ENCODE data around the gene ZNF414.

GRCh38 chr19:8485561-8486371 is 28.2 kb downstream of the ZNF414 start:
- no peak for TF ChIP-seq CTCF (IDR thresholded peaks at IDR 0.05)
- no peak for TF ChIP-seq EZH2 (IDR thresholded peaks at IDR 0.05; ENCODE audit: borderline replicate concordance, insufficient read depth, low read depth, low read length, poor library complexity, severe bottlenecking)

Measured in B cell (primary cell).